KOPT-K1 (cell line): ENCODE results near the gene RTN4RL1.

ENCODE experiments used
- H3K27ac ChIP-seq: fragments of 200-600 bp; sonication (generic); 2 replicates; pipeline ENCODE4 v1.5.1; 2016; ENCODE audit warnings: antibody characterized with exemption, mild to moderate bottlenecking, low read depth, low read length; ENCODE audit not compliant: poor library complexity, severe bottlenecking
- H3K36me3 ChIP-seq: fragments of 200-600 bp; sonication (generic); 2 replicates; pipeline ENCODE4 v1.5.1; 2017; ENCODE audit warnings: antibody characterized with exemption, mild to moderate bottlenecking, low read length, moderate library complexity; ENCODE audit not compliant: insufficient read depth
- H3K9me3 ChIP-seq: fragments of 200-600 bp; sonication (generic); 2 replicates; pipeline ENCODE4 v1.5.1; 2017; ENCODE audit warnings: antibody characterized with exemption, low read length, mild to moderate bottlenecking; ENCODE audit not compliant: insufficient read depth, poor library complexity, severe bottlenecking

Gene RTN4RL1

GRCh38 chr17:2063261-2064146 lies 38.4 kb upstream of the RTN4RL1 start:
- Histone ChIP-seq H3K27ac (no peak overlapping the region), H3K36me3 (peaks cover 78% of the 10 kb centered on the region), H3K9me3 (no peaks in the 10 kb centered on the region)

- H3K9me3 ChIP-seq: no peaks in the 10 kb centered on the region
- H3K36me3 ChIP-seq: peaks cover 78% of the 10 kb centered on the region
- no peak overlapping the region for H3K27ac ChIP-seq
Measured at GRCh38 chr17:2062571-2063183, 37.5 kb upstream of the RTN4RL1 start.

DNA sequence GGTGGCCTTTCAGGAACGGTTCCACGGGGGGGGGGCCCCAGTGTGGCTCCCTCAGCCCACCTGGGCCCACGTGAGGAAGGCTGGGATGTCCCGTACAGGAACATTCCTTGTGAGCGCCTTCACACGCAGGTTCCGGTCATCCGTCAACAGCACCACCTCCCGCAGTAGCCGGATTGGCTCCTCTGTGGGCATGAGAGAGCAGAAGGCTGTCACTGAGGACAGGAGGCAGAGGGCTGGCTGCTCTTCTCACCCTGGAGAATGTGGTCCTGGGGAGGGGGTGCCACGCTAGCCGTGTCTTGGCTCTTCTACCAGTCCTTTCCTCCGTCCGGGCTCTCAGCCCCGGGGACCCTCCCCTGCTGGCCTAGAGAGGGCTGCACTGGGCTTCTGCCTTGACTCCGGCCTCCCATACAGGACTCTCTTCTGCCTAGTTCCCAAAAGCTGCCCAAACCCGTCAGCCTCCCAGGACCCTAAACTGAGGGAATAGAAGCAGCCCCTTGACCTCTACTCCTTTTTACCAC lies 36.4 kb upstream of the RTN4RL1 start:
- H3K9me3 ChIP-seq: no peaks in the 10 kb centered on the region
- H3K36me3 ChIP-seq: peaks cover 68% of the 10 kb centered on the region
- no peak overlapping the region for H3K27ac ChIP-seq

GRCh38 chr17:2060681-2061440 lies 35.7 kb upstream of the RTN4RL1 start:
- Histone ChIP-seq H3K9me3 (no peaks in the 10 kb centered on the region), H3K36me3 (peaks cover 62% of the 10 kb centered on the region), H3K27ac (no peak overlapping the region)

- Histone ChIP-seq H3K27ac (no peak overlapping the region), H3K36me3 (peaks cover 57% of the 10 kb centered on the region), H3K9me3 (no peaks in the 10 kb centered on the region)
Measured at GRCh38 chr17:2060385-2060658, 35.2 kb upstream of the RTN4RL1 start.

- H3K27ac ChIP-seq: no peak overlapping the region
- H3K36me3 ChIP-seq: peaks cover 51% of the 10 kb centered on the region
- no peaks in the 10 kb centered on the region for H3K9me3 ChIP-seq
Measured at GRCh38 chr17:2059547-2060384, 34.6 kb upstream of the RTN4RL1 start.

DNA sequence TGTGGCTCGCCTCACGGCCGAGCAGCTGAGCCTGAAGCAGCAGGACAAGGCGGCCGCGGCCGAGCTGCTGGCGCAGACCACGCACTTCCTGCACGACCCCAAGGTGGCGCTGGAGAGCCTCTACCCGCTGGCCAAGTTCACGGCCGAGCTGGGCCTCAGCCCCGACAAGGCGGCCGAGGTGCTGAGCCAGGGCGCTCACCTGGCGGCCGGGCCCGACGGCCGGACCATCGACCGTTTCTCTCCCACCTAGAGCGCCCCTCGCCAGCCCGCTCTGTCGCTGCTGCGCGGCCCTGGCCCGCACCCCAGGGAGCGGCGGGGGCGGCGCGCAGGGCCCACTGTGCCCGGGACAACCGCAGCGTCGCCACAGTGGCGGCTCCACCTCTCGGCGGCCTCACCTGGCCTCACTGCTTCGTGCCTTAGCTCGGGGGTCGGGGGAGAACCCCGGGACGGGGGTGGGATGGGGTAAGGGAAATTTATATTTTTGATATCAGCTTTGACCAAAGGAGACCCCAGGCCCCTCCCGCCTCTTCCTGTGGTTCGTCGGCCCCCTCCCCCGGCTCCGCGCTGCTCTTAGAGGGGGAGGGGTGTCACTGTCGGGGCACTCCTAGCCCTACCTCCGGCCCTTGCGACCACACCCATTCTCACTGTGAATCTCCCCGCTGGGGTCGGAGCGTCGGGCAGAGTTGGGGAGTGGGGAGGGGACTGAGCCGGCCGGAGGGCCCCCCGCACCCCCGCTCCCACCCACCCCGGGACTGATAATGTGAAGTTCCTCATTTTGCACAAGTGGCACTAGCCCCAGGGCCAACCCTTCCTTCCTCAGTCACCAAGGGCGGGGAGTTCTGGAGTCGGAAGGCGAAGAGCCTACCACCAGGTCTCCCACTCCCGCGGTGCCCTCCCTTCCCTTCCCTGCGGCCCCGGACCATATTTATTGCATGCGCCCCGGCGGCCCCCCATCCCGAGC lies 33.7 kb upstream of the RTN4RL1 start:
- H3K27ac ChIP-seq: no peak overlapping the region

DNA sequence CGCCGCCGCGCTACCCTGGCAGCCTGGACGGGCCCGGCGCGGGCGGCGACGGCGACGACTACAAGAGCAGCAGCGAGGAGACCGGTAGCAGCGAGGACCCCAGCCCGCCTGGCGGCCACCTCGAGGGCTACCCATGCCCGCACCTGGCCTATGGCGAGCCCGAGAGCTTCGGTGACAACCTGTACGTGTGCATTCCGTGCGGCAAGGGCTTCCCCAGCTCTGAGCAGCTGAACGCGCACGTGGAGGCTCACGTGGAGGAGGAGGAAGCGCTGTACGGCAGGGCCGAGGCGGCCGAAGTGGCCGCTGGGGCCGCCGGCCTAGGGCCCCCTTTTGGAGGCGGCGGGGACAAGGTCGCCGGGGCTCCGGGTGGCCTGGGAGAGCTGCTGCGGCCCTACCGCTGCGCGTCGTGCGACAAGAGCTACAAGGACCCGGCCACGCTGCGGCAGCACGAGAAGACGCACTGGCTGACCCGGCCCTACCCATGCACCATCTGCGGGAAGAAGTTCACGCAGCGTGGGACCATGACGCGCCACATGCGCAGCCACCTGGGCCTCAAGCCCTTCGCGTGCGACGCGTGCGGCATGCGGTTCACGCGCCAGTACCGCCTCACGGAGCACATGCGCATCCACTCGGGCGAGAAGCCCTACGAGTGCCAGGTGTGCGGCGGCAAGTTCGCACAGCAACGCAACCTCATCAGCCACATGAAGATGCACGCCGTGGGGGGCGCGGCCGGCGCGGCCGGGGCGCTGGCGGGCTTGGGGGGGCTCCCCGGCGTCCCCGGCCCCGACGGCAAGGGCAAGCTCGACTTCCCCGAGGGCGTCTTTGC lies 32.8 kb upstream of the RTN4RL1 start:
- no peaks in the 10 kb centered on the region for H3K9me3 ChIP-seq
- peaks cover 33% of the 10 kb centered on the region; the same call in 1 of the 2 replicates for H3K36me3 ChIP-seq
- no peak overlapping the region for H3K27ac ChIP-seq

More for the DNA sequence above, 33.7 kb upstream of the RTN4RL1 start:
- Histone ChIP-seq H3K9me3 (no peaks in the 10 kb centered on the region), H3K36me3 (peaks cover 42% of the 10 kb centered on the region)

GRCh38 chr17:2057175-2057759 lies 32.1 kb upstream of the RTN4RL1 start:
- H3K36me3 ChIP-seq: peaks cover 26% of the 10 kb centered on the region; the same call in 1 of the 2 replicates
- no peak overlapping the region for H3K27ac ChIP-seq

GRCh38 chr17:2056206-2057174 lies 31.4 kb upstream of the RTN4RL1 start:
- Histone ChIP-seq H3K36me3 (peaks cover 18% of the 10 kb centered on the region; the same call in 1 of the 2 replicates), H3K27ac (no peak overlapping the region), H3K9me3 (no peaks in the 10 kb centered on the region)

More at GRCh38 chr17:2057175-2057759, 32.1 kb upstream of the RTN4RL1 start:
- H3K9me3 ChIP-seq: no peaks in the 10 kb centered on the region

DNA sequence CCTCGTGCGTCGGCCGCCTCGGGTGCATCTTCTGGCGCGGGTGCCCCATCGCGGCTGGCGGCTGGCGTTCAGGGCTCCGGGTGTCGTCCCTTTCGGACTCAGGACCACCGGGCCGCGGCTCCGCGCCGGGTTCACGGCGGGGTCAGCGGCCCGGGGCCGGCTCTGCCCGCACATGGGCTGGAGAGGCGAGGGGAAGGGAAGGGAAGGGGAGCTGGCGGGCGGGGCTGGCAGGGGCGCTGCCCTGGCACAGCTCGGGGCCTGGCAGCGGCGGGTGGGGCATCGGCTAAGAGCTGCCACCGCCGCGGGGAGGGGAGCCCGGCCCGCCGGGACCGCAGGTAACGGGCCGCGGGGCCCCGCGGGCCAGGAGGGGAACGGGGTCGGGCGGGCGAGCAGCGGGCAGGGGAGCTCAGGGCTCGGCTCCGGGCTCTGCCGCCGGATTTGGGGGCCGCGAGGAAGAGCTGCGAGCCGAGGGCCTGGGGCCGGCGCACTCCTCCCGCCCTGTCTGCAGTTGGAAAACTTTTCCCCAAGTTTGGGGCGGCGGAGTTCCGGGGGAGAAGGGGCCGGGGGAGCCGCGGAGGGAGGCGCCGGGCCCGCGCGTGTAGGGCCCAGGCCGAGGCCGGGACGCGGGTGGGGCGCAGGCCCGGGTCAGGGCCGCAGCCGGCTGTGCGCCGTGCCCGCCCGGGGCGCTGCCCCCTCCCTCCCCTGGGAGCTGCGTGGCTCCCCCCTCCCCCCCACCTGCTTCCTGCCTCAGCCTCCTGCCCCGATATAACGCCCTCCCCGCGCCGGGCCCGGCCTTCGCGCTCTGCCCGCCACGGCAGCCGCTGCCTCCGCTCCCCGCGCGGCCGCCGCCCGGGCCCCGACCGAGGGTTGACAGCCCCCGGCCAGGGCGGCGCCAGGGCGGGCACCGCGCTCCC lies 30.4 kb upstream of the RTN4RL1 start:
- Histone ChIP-seq H3K27ac (no peak overlapping the region), H3K9me3 (no peaks in the 10 kb centered on the region), H3K36me3 (peaks cover 9% of the 10 kb centered on the region; the same call in 1 of the 2 replicates)
